ENCODE measurements around the gene NFYC.

Gene NFYC

DNA sequence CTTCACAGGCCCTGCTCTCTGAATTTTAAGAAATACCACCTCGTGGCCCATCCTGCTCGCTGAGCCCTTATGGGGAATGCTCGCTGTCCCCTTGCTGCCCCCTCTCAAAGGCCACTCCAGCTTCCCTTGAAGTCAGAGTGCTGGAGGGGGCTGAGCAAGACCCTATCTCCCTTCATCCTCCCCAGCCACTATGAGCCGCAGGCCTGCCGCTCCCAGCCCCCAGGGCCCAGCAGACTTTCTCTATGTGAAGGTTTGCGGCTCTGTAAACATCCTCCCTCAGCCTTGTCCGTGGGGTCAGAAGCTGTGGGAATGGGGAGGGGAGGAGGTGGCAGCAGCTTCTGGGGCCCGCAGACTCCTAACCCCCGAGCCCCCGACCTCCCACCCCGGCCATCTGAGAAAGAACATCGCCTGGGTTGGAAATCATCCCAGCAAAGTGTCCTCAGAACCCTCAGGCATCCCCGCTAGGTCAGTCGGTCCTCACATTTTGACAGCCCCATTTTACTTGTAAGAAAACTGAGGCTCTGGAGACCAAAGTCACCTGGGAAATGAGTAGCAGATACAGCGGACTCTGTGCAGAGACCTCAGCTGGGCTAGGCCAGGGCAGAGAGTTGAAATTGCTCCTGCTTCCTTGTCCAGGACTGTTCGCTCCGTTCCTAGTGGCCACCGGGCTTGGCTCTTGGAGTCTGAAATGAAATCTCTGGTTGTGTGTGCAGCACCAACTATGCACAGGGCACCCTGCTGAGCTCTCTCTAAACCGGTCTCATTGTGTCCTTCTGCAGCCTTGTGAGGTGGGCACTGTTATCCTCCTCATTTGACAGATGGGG lies 96.4 kb downstream of the NFYC start:
- Histone ChIP-seq H4K20me1 (ENCODE audit: insufficient read depth, low read length) (peaks cover 4% of the 10 kb centered on the region; the same call in 1 of the 2 replicates), H3K4me1 (ENCODE audit: insufficient read depth, low read length) (no peaks in the 10 kb centered on the region), H2AFZ (ENCODE audit: low read depth, low read length) (no peak overlapping the region), H3K4me2 (ENCODE audit: insufficient read depth, low read length) (no peak overlapping the region), H3K79me2 (ENCODE audit: insufficient read depth, low read length) (no peaks in the 10 kb centered on the region), H3K36me3 (ENCODE audit: insufficient read depth, low read length) (no peaks in the 10 kb centered on the region), H3K9me3 (ENCODE audit: insufficient read depth, low read length, severe bottlenecking) (no peaks in the 10 kb centered on the region), H3K9ac (ENCODE audit: low read depth, low read length) (no peak overlapping the region), H3K27ac (ENCODE audit: low read length) (no peak overlapping the region), H3K4me3 (ENCODE audit: low read depth in 1 of 2, low read length in 2 of 2) (no peak overlapping the region), H3K27me3 (ENCODE audit: insufficient read depth, low read length, poor library complexity) (no peaks in the 10 kb centered on the region)
- TF ChIP-seq EZH2 (IDR thresholded peaks at IDR 0.05; ENCODE audit: borderline replicate concordance, low read depth, low read length, severe bottlenecking) = no peak
- TF ChIP-seq, protein P1, sequence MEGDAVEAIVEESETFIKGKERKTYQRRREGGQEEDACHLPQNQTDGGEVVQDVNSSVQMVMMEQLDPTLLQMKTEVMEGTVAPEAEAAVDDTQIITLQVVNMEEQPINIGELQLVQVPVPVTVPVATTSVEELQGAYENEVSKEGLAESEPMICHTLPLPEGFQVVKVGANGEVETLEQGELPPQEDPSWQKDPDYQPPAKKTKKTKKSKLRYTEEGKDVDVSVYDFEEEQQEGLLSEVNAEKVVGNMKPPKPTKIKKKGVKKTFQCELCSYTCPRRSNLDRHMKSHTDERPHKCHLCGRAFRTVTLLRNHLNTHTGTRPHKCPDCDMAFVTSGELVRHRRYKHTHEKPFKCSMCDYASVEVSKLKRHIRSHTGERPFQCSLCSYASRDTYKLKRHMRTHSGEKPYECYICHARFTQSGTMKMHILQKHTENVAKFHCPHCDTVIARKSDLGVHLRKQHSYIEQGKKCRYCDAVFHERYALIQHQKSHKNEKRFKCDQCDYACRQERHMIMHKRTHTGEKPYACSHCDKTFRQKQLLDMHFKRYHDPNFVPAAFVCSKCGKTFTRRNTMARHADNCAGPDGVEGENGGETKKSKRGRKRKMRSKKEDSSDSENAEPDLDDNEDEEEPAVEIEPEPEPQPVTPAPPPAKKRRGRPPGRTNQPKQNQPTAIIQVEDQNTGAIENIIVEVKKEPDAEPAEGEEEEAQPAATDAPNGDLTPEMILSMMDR (IDR thresholded peaks at IDR 0.05; ENCODE audit: borderline replicate concordance, extremely low read depth, low read length, poor library complexity, severe bottlenecking) = no peak
- ATAC-seq (ENCODE audit: insufficient read depth, low read depth) = no peak
- DNase-seq = no peak

DNA sequence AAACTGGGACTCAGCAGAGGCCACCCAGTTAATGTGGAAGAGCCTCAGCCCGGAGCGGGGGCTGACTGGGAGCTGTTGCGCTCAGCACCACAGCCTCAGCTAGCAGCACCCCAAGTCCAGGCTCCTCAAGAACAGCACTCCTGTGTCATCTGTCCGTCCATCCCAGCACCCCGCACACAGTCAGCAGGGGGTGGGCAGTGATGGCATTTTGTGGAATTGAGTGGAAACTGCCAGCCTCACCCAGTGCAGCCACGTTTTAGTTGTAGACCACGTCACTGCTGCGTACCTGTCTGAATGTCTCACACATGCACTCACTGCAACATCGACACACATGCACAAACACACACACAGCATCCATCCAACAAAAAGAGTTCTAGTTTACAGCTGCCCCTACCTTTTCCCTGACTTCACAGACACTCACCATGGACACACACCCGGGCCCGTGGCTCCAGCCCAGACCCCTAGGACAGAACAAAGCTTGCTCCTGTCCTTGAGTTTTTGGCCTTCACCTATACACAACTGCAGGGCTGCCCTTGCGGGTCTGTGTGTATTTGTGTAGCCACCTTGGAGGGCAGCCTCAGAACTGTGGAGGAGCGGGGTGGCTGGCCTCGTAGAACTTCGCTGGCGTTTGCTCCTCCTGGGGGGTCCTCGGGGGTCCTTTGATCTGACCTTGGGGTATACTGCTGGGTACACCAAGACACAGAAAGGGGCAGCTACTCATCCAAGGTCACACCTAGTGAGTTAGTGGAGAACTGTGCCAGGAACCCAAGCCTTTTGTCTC lies 97.2 kb downstream of the NFYC start:
- H3K9me3 ChIP-seq (ENCODE audit: insufficient read depth, low read length, severe bottlenecking) = no peaks in the 10 kb centered on the region
- H4K20me1 ChIP-seq (ENCODE audit: insufficient read depth, low read length) = peaks cover 4% of the 10 kb centered on the region; the same call in 1 of the 2 replicates
- H3K4me1 ChIP-seq (ENCODE audit: insufficient read depth, low read length) = no peaks in the 10 kb centered on the region
- ATAC-seq (ENCODE audit: insufficient read depth, low read depth) (no peak), DNase-seq (no peak)
- no peak overlapping the region for H3K9ac ChIP-seq (ENCODE audit: low read depth, low read length)
- no peak overlapping the region for H3K27ac ChIP-seq (ENCODE audit: low read length)
- H3K79me2 ChIP-seq (ENCODE audit: insufficient read depth, low read length) = no peaks in the 10 kb centered on the region
- TF ChIP-seq, protein P1 (IDR thresholded peaks at IDR 0.05; ENCODE audit: borderline replicate concordance, extremely low read depth, low read length, poor library complexity, severe bottlenecking) = no peak
- no peak for TF ChIP-seq EZH2 (IDR thresholded peaks at IDR 0.05; ENCODE audit: borderline replicate concordance, low read depth, low read length, severe bottlenecking)
- no peak overlapping the region for H2AFZ ChIP-seq (ENCODE audit: low read depth, low read length)
- H3K36me3 ChIP-seq (ENCODE audit: insufficient read depth, low read length) = no peaks in the 10 kb centered on the region
- no peaks in the 10 kb centered on the region for H3K27me3 ChIP-seq (ENCODE audit: insufficient read depth, low read length, poor library complexity)
- H3K4me3 ChIP-seq (ENCODE audit: low read depth in 1 of 2, low read length in 2 of 2) = no peak overlapping the region
- no peak overlapping the region for H3K4me2 ChIP-seq (ENCODE audit: insufficient read depth, low read length)

DNA sequence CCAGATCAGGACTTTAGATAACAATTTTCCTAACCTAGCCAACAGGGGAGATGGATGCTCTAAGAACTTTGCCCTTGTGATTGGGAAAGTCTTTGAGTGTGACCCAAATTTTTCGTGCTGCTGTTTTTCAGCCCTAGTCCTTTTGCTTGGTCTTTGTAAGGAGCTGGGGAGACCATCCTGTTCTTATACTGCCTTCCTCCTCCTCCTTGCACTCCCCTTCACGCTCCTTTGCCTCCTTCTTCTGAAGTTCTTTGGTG lies 97.8 kb downstream of the NFYC start:
- Histone ChIP-seq H3K27me3 (ENCODE audit: insufficient read depth, low read length, poor library complexity) (no peaks in the 10 kb centered on the region), H3K27ac (ENCODE audit: low read length) (no peak overlapping the region), H3K4me3 (ENCODE audit: low read depth in 1 of 2, low read length in 2 of 2) (no peak overlapping the region), H3K9me3 (ENCODE audit: insufficient read depth, low read length, severe bottlenecking) (no peaks in the 10 kb centered on the region), H4K20me1 (ENCODE audit: insufficient read depth, low read length) (peaks cover 4% of the 10 kb centered on the region; the same call in 1 of the 2 replicates), H3K4me1 (ENCODE audit: insufficient read depth, low read length) (no peaks in the 10 kb centered on the region), H3K9ac (ENCODE audit: low read depth, low read length) (no peak overlapping the region), H2AFZ (ENCODE audit: low read depth, low read length) (no peak overlapping the region), H3K79me2 (ENCODE audit: insufficient read depth, low read length) (no peaks in the 10 kb centered on the region), H3K36me3 (ENCODE audit: insufficient read depth, low read length) (no peaks in the 10 kb centered on the region), H3K4me2 (ENCODE audit: insufficient read depth, low read length) (no peak overlapping the region)
- ATAC-seq (ENCODE audit: insufficient read depth, low read depth) (no peak), DNase-seq (no peak)
- no peak for TF ChIP-seq EZH2 (IDR thresholded peaks at IDR 0.05; ENCODE audit: borderline replicate concordance, low read depth, low read length, severe bottlenecking)
- TF ChIP-seq, protein P1 (IDR thresholded peaks at IDR 0.05; ENCODE audit: borderline replicate concordance, extremely low read depth, low read length, poor library complexity, severe bottlenecking) = no peak

Data from DND-41 (cell line).